GM19035 (cell line): ENCODE data around the gene REG4.

ENCODE experiments used
- ATAC-seq: cut with Tn5 transposase; IDR thresholded peaks from one replicate; pipeline ENCODE4 v1.9.1; 2021; ENCODE audit not compliant: unreplicated experiment

Gene REG4

DNA sequence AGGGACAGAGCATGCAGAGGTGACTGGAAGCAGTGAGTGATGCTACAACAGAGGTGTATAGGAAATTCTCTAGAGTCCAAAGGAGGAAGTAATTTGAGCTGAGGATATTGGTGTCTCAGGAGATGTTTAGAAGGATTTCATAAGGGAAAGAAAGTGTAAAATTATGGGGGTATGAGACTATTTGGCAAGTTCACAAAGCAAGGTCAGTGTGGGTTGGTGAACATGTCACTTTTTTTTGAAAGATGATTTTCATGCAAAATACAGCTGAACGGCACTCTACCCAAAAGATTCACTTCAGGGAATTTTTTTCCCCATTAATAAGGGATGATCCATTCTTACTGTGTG is 66.7 kb downstream of the REG4 start:
- no peak for ATAC-seq
